Esophagus muscularis mucosa (tissue), 4 donors: ENCODE measurements around the gene DEDD2. TPM values are rescaled to one million over a fixed set of nuclear protein-coding genes. Genes with fewer than 3 reads are reported as not detected.

Experiments used
- DNase-seq: peaks from one replicate; pipeline ENCODE4 v3.0.0-alpha.2; 2017; ENCODE audit errors: extremely low spot score
- H3K27ac ChIP-seq, 4 donors: fragments of 200-600 bp; sonication (generic); replicated peaks in 1 of 4; 1 replicate in 3 of 4; 2 replicates in 1 of 4; pipeline ENCODE4 v1.5.1; 2016 to 2019; ENCODE audit warnings: mild to moderate bottlenecking in 1 of 4
- H3K27me3 ChIP-seq, 4 donors: fragments of 200-600 bp; sonication (generic); one replicate each; pipeline versions ENCODE4 v1.5.1 to v1.6.0; 2016 to 2019
- H3K36me3 ChIP-seq, 4 donors: fragments of 200-600 bp; sonication (generic); one replicate each; pipeline ENCODE4 v1.5.1; 2016 to 2019
- H3K4me1 ChIP-seq, 4 donors: fragments of 200-600 bp; sonication (generic); one replicate each; pipeline ENCODE4 v1.5.1; 2016 to 2019
- H3K4me3 ChIP-seq, 4 donors: fragments of 200-600 bp; sonication (generic); 1 replicate in 2 of 4; 2 replicates in 2 of 4; pipeline ENCODE4 v1.5.1; 2016 to 2019; ENCODE audit warnings: mild to moderate bottlenecking in 4 of 4, moderate library complexity in 1 of 4
- H3K9me3 ChIP-seq, 4 donors: fragments of 200-600 bp; sonication (generic); 1 replicate in 3 of 4; 2 replicates in 1 of 4; pipeline ENCODE4 v1.5.1; 2016 to 2019
- EP300 ChIP-seq: sonication (generic); formaldehyde crosslinking; IDR thresholded peaks from one replicate; pipeline ENCODE4 v1.6.1; 2017; ENCODE audit warnings: antibody characterized with exemption
- POLR2A ChIP-seq: fragments of 450-650 bp; IDR thresholded peaks from one replicate; pipeline ENCODE4 v1.6.1; 2017; ENCODE audit warnings: antibody characterized with exemption, moderate library complexity, mild to moderate bottlenecking, low read depth
- POLR2AphosphoS5 ChIP-seq, 2 donors: sonication (generic); formaldehyde crosslinking; IDR thresholded peaks; one replicate each; pipeline ENCODE4 v1.6.1; 2017; ENCODE audit warnings: antibody characterized with exemption in 2 of 2
- WGBS: methylation state at CpG from one replicate; pipeline ENCODE4 v1.1.5; 2018; 5-methylcytosine and 5-hydroxymethylcytosine counted together
- intact Hi-C: fragments of 100-400 bp; cut with DNase I; formaldehyde crosslinking; loops from one replicate; pipeline ENCODE4 v1.15.1; 2023
- total RNA-seq, 4 donors: library from RNA; depleted of rRNA; stranded (reverse); fragments of >200 nt; gene quantifications; one replicate each; pipeline versions ENCODE4 v1.1.0 to v1.2.1, GENCODE V29; 2016
- TF ChIP-seq, protein P1 (sequence below), 3 experiments: fragments of 200-600 bp in 2 of 3; fragments of 450-650 bp in 1 of 3; sonication (generic) in 2 of 3; IDR thresholded peaks; one replicate each; pipeline ENCODE4 v1.5.1; 2017 to 2019; ENCODE audit warnings: antibody characterized with exemption in 3 of 3, mild to moderate bottlenecking in 2 of 3, moderate library complexity in 1 of 3

DEDD2 gene
- total RNA-seq, 4 donors from 2014 or later = 22.0 to 42.1 (median 31.2) TPM

DNA sequence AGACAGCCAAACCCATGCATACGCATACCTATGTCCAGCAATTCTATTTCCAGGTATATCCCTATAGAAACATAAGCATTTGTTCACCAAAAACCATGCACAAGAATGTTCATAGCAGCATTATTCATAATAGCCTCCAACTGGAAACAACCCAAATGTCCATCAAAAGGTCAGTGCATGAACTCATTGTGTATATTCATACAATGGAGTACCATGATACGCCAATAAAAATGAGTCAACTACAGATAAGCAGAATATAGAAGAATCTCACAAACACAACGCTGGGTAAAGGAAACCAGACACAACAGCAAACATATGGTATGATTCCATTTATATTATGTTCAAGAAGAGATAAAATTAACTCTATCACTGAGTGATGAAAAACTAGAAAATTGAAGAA, 23.8 kb downstream of the DEDD2 start:
- no peaks in the 10 kb centered on the region for H3K27me3 ChIP-seq
- intact Hi-C loops = no loop called here

DNA sequence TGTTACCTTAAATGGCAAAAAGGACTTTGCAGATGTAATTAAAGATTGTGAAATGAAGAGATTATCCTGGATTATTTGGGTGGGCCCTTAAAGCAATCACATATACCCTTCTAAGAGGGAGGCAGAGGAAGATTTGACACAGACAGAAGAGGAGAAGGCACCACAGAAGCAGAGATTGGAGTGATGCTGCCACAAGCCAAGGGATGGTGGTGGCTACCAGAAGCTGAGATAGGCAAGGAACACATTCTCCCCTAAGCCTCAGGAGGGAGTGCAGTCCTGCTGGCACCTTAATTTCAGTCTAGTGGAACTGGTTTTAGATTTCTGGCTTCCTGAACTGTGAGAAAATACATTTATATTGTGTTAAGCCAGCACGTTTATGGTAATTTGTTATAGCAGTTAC, 24.2 kb downstream of the DEDD2 start:
- H3K27me3 ChIP-seq = no peaks in the 10 kb centered on the region
- TF ChIP-seq POLR2A (no peak), EP300 (no peak), POLR2AphosphoS5 (IDR thresholded peaks at IDR 0.05) (no peak)
- TF ChIP-seq, protein P1, sequence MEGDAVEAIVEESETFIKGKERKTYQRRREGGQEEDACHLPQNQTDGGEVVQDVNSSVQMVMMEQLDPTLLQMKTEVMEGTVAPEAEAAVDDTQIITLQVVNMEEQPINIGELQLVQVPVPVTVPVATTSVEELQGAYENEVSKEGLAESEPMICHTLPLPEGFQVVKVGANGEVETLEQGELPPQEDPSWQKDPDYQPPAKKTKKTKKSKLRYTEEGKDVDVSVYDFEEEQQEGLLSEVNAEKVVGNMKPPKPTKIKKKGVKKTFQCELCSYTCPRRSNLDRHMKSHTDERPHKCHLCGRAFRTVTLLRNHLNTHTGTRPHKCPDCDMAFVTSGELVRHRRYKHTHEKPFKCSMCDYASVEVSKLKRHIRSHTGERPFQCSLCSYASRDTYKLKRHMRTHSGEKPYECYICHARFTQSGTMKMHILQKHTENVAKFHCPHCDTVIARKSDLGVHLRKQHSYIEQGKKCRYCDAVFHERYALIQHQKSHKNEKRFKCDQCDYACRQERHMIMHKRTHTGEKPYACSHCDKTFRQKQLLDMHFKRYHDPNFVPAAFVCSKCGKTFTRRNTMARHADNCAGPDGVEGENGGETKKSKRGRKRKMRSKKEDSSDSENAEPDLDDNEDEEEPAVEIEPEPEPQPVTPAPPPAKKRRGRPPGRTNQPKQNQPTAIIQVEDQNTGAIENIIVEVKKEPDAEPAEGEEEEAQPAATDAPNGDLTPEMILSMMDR (IDR thresholded peaks at IDR 0.05) = no peak
- H3K9me3 ChIP-seq = peaks cover 0 to 7% (median 0%) of the 10 kb centered on the region in 4 donors
- DNase-seq = no peak
- peaks cover 3 to 16% (median 9%) of the 10 kb centered on the region in 4 donors for H3K36me3 ChIP-seq
- H3K4me3 ChIP-seq = no peak overlapping the region
- no peaks in the 10 kb centered on the region for H3K4me1 ChIP-seq
- 64% methylated on average over 1 of the region's 1 CpG for WGBS
- no peak overlapping the region for H3K27ac ChIP-seq
- intact Hi-C loops = no loop called here

More for the DNA sequence above, 23.8 kb downstream of the DEDD2 start:
- 74% methylated on average over 3 of the region's 3 CpGs for WGBS
- no peak overlapping the region for H3K4me3 ChIP-seq
- H3K36me3 ChIP-seq = peaks cover 7 to 20% (median 13%) of the 10 kb centered on the region in 4 donors
- DNase-seq = no peak
- peaks cover 0 to 7% (median 0%) of the 10 kb centered on the region in 4 donors for H3K9me3 ChIP-seq
- TF ChIP-seq POLR2AphosphoS5 (IDR thresholded peaks at IDR 0.05) (no peak), POLR2A (no peak), EP300 (no peak)
- TF ChIP-seq, protein P1 (IDR thresholded peaks at IDR 0.05) = no peak
- H3K27ac ChIP-seq = no peak overlapping the region
- peaks cover 0 to under 1% (median under 1%) of the 10 kb centered on the region in 4 donors for H3K4me1 ChIP-seq

DNA sequence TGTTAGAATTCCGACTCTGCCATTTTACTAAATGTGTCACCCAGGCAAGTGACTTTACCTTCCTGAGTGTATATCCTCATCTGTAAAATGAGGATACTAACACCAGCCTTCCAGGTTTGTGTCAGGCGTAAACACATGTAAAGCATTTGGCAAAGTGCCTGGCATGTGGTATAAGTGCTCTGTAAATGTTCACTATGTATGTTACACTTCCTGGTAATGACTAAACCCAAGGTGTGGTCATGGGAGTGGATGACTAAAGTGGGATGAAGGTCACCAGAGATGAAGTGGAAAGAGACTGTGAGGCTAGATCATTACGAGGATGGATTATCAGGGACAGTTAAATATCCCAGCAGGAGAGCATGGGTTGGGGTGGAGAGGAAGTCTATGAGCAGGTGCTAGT, 25.6 kb downstream of the DEDD2 start:
- H3K36me3 ChIP-seq = peaks cover 0 to 2% (median 0%) of the 10 kb centered on the region in 4 donors
- H3K27ac ChIP-seq = no peak overlapping the region
- WGBS = 57% methylated on average over 3 of the region's 3 CpGs
- intact Hi-C loops = no loop called here
- H3K4me1 ChIP-seq = no peaks in the 10 kb centered on the region
- H3K4me3 ChIP-seq = no peak overlapping the region
- no peaks in the 10 kb centered on the region for H3K27me3 ChIP-seq
- peaks cover 0 to 7% (median 0%) of the 10 kb centered on the region in 4 donors for H3K9me3 ChIP-seq
- no peak for TF ChIP-seq POLR2A
- no peak for TF ChIP-seq POLR2AphosphoS5 (IDR thresholded peaks at IDR 0.05)
- TF ChIP-seq, protein P1 (IDR thresholded peaks at IDR 0.05) = no peak
- TF ChIP-seq EP300 = no peak
- DNase-seq = no peak

DNA sequence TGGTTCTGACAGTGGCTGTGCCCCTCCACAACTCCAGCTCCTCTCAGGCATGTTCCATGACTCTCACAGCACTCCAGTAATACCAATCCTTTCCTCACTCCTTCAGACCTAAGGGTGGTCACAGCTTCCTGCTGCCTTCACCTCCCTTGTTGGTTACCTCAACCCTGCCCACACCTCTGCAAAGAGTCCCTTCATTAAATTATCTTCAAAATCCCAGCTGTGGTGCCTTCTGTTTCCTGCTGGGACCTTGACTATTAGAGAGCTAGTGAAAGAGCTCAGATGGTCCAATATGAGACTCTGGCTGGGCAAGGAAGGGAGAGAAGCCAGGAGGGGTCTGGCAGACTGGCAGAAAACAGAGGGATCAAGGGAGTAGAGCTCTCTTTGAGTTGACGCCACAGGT, 26.1 kb downstream of the DEDD2 start:
- DNase-seq = no peak
- H3K27ac ChIP-seq = no peak overlapping the region
- H3K4me1 ChIP-seq = no peaks in the 10 kb centered on the region
- no peaks in the 10 kb centered on the region for H3K36me3 ChIP-seq
- TF ChIP-seq POLR2AphosphoS5 (IDR thresholded peaks at IDR 0.05) (no peak), POLR2A (no peak), EP300 (no peak)
- TF ChIP-seq, protein P1 (IDR thresholded peaks at IDR 0.05) = no peak
- peaks cover 0 to 7% (median 0%) of the 10 kb centered on the region in 4 donors for H3K9me3 ChIP-seq
- 78% methylated on average over 1 of the region's 1 CpG for WGBS
- no peak overlapping the region for H3K4me3 ChIP-seq
- no peaks in the 10 kb centered on the region for H3K27me3 ChIP-seq
- intact Hi-C loops = no loop called here

DNA sequence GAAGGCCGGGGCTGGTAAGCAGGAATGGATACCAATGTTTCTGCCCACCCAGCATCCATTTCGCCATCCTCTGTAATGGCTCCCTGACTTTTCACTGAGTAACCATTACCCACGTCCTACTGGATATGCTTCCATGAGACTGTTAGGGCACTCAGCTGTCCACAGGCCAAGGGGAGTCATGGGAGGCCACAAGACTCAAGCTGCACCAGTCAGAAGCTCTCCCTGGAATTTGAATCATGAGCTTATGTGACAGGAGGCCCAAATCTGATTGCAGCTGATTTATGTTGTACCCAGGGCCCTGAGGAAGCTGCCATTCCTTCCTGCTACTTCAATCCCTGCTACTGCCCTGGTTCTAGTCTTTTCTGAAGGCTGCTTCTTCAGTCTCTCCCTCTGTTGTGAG, 28.3 kb downstream of the DEDD2 start:
- Histone ChIP-seq H3K9me3 (peaks cover 0 to 7% (median 0%) of the 10 kb centered on the region in 4 donors), H3K27ac (no peak overlapping the region), H3K36me3 (no peaks in the 10 kb centered on the region), H3K4me1 (no peaks in the 10 kb centered on the region), H3K4me3 (no peak overlapping the region), H3K27me3 (no peaks in the 10 kb centered on the region)
- no peak for DNase-seq
- intact Hi-C loops = no loop called here
- TF ChIP-seq EP300 (no peak), POLR2A (no peak), POLR2AphosphoS5 (IDR thresholded peaks at IDR 0.05) (no peak)
- TF ChIP-seq, protein P1 (IDR thresholded peaks at IDR 0.05) = no peak
- 69% methylated on average over 3 of the region's 3 CpGs for WGBS
